KMS-11 (cell line): ENCODE measurements around the gene CLDN24.

Experiments used
- H2AFZ ChIP-seq: fragments of 200-600 bp; sonication (generic); 2 replicates; pipeline ENCODE4 v1.6.1; 2016; ENCODE audit warnings: antibody characterized with exemption, mixed run types, low read depth
- H3K27ac ChIP-seq: fragments of 200-600 bp; sonication (generic); 2 replicates; pipeline ENCODE4 v1.6.1; 2016; ENCODE audit warnings: mild to moderate bottlenecking, mixed run types
- H3K27me3 ChIP-seq: fragments of 200-600 bp; sonication (generic); 2 replicates; pipeline ENCODE4 v1.6.1; 2017; ENCODE audit warnings: mild to moderate bottlenecking, low read depth, mixed run types, moderate library complexity; ENCODE audit not compliant: insufficient read depth
- H3K36me3 ChIP-seq: fragments of 200-600 bp; sonication (generic); 2 replicates; pipeline ENCODE4 v1.6.1; 2017; ENCODE audit warnings: mild to moderate bottlenecking, mixed run types; ENCODE audit not compliant: insufficient read depth
- H3K4me1 ChIP-seq: fragments of 200-600 bp; sonication (generic); 2 replicates; pipeline ENCODE4 v1.6.1; 2016; ENCODE audit warnings: mild to moderate bottlenecking, low read depth, mixed run types; ENCODE audit not compliant: poor library complexity, severe bottlenecking
- H3K4me2 ChIP-seq: fragments of 200-600 bp; sonication (generic); 2 replicates; pipeline ENCODE4 v1.7.0; 2016; ENCODE audit warnings: mild to moderate bottlenecking, mixed run types
- H3K4me3 ChIP-seq: fragments of 200-600 bp; sonication (generic); IDR thresholded peaks from 2 replicates; pipeline ENCODE4 v1.6.1; 2017; ENCODE audit warnings: low read depth, low read length, mixed read lengths; ENCODE audit not compliant: insufficient read depth
- H3K79me2 ChIP-seq: fragments of 200-600 bp; sonication (generic); 2 replicates; pipeline ENCODE4 v1.6.1; 2016; ENCODE audit warnings: low read depth, mixed run types; ENCODE audit not compliant: insufficient read depth
- H3K9ac ChIP-seq: fragments of 200-600 bp; sonication (generic); 2 replicates; pipeline ENCODE4 v1.6.1; 2016; ENCODE audit warnings: mild to moderate bottlenecking, mixed run types
- H4K20me1 ChIP-seq: fragments of 200-600 bp; sonication (generic); 2 replicates; pipeline ENCODE4 v1.6.1; 2016; ENCODE audit warnings: mild to moderate bottlenecking, mixed run types; ENCODE audit not compliant: insufficient read depth
- CTCF ChIP-seq: fragments of 200-600 bp; sonication (generic); conservative IDR thresholded peaks from 2 replicates; pipeline ENCODE4 v1.6.1; 2017; ENCODE audit warnings: low read depth, mild to moderate bottlenecking, antibody characterized with exemption, low read length, moderate library complexity, mixed read lengths

CLDN24 gene

GRCh38 chr4:183286590-183287308 lies 35.5 kb downstream of the CLDN24 start:
- Histone ChIP-seq H3K36me3 (no peaks in the 10 kb centered on the region), H3K9ac (no peak overlapping the region), H3K79me2 (no peaks in the 10 kb centered on the region), H2AFZ (no peak overlapping the region), H4K20me1 (no peaks in the 10 kb centered on the region), H3K27me3 (no peaks in the 10 kb centered on the region), H3K27ac (no peak overlapping the region), H3K4me1 (no peaks in the 10 kb centered on the region), H3K4me2 (no peak overlapping the region), H3K4me3 (no peak overlapping the region)
- TF ChIP-seq CTCF = no peak

- H3K27me3 ChIP-seq = no peaks in the 10 kb centered on the region
- H2AFZ ChIP-seq = no peak overlapping the region
- H3K9ac ChIP-seq = no peak overlapping the region
- H3K4me3 ChIP-seq = no peak overlapping the region
- H4K20me1 ChIP-seq = no peaks in the 10 kb centered on the region
- no peaks in the 10 kb centered on the region for H3K36me3 ChIP-seq
- H3K4me1 ChIP-seq = no peaks in the 10 kb centered on the region
- H3K4me2 ChIP-seq = no peak overlapping the region
- no peak for TF ChIP-seq CTCF
- no peak overlapping the region for H3K27ac ChIP-seq
- H3K79me2 ChIP-seq = no peaks in the 10 kb centered on the region
These were observed 36.3 kb downstream of the CLDN24 start for GRCh38 chr4:183285886-183286285.

- Histone ChIP-seq H3K4me1 (no peaks in the 10 kb centered on the region), H3K4me2 (no peak overlapping the region), H2AFZ (no peak overlapping the region), H3K27ac (no peak overlapping the region), H3K36me3 (no peaks in the 10 kb centered on the region), H3K9ac (no peak overlapping the region), H3K27me3 (no peaks in the 10 kb centered on the region), H3K79me2 (no peaks in the 10 kb centered on the region), H3K4me3 (no peak overlapping the region), H4K20me1 (no peaks in the 10 kb centered on the region)
- TF ChIP-seq CTCF = no peak
These were observed 37.3 kb downstream of the CLDN24 start for GRCh38 chr4:183284965-183285364.

GRCh38 chr4:183284258-183284785 lies 37.9 kb downstream of the CLDN24 start:
- Histone ChIP-seq H4K20me1 (no peaks in the 10 kb centered on the region), H2AFZ (no peak overlapping the region), H3K79me2 (no peaks in the 10 kb centered on the region), H3K4me3 (no peak overlapping the region), H3K9ac (no peak overlapping the region), H3K4me1 (no peaks in the 10 kb centered on the region), H3K27ac (no peak overlapping the region), H3K4me2 (no peak overlapping the region), H3K27me3 (no peaks in the 10 kb centered on the region), H3K36me3 (no peaks in the 10 kb centered on the region)
- TF ChIP-seq CTCF = no peak
